DND-41 (cell line): Measurements from ENCODE around the gene IL20.

Experiments
- EZH2 ChIP-seq: IDR thresholded peaks from 3 replicates; pipeline ENCODE4 v1.6.1; 2012; ENCODE audit warnings: borderline replicate concordance, low read depth, mild to moderate bottlenecking, moderate library complexity, low read length, inconsistent platforms; ENCODE audit not compliant: severe bottlenecking
- TF ChIP-seq, protein P1 (sequence below): IDR thresholded peaks from 2 replicates; pipeline ENCODE4 v1.5.1; 2012; ENCODE audit warnings: borderline replicate concordance, low read length, moderate library complexity, mild to moderate bottlenecking; ENCODE audit not compliant: poor library complexity, severe bottlenecking; ENCODE audit errors: extremely low read depth

DNA sequence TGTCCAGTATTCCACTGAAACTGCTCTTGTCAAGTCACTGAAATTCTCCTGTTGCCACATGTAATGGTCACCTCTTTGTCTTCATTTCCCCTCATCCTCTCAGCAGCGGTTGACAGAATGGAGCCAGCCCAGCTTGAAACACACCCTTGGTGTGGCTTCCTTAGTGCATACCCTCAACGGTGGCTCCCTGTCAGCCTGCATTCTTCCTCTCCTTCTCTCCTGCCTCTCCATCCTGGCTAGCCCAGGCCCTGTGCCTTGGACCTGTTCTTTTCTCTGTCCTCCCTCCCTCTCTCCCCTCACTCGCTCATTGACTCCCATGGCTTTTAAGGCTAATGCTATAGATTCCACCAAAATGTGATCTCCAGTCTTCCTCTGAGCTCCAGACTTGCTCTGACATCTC, 52.7 kb downstream of the IL20 start:
- TF ChIP-seq, protein P1, sequence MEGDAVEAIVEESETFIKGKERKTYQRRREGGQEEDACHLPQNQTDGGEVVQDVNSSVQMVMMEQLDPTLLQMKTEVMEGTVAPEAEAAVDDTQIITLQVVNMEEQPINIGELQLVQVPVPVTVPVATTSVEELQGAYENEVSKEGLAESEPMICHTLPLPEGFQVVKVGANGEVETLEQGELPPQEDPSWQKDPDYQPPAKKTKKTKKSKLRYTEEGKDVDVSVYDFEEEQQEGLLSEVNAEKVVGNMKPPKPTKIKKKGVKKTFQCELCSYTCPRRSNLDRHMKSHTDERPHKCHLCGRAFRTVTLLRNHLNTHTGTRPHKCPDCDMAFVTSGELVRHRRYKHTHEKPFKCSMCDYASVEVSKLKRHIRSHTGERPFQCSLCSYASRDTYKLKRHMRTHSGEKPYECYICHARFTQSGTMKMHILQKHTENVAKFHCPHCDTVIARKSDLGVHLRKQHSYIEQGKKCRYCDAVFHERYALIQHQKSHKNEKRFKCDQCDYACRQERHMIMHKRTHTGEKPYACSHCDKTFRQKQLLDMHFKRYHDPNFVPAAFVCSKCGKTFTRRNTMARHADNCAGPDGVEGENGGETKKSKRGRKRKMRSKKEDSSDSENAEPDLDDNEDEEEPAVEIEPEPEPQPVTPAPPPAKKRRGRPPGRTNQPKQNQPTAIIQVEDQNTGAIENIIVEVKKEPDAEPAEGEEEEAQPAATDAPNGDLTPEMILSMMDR, result no peak
- no peak for TF ChIP-seq EZH2
